ENCODE data around the gene KLHDC1. TPM values are rescaled to one million over a fixed set of nuclear protein-coding genes. Genes with fewer than 3 reads are reported as not detected.

Gene KLHDC1, protein sequence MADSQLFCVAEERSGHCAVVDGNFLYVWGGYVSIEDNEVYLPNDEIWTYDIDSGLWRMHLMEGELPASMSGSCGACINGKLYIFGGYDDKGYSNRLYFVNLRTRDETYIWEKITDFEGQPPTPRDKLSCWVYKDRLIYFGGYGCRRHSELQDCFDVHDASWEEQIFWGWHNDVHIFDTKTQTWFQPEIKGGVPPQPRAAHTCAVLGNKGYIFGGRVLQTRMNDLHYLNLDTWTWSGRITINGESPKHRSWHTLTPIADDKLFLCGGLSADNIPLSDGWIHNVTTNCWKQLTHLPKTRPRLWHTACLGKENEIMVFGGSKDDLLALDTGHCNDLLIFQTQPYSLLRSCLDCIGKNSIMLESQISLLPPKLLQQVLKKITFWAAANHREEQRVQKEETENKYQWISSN
- 19.8 TPM for total RNA-seq

DNA sequence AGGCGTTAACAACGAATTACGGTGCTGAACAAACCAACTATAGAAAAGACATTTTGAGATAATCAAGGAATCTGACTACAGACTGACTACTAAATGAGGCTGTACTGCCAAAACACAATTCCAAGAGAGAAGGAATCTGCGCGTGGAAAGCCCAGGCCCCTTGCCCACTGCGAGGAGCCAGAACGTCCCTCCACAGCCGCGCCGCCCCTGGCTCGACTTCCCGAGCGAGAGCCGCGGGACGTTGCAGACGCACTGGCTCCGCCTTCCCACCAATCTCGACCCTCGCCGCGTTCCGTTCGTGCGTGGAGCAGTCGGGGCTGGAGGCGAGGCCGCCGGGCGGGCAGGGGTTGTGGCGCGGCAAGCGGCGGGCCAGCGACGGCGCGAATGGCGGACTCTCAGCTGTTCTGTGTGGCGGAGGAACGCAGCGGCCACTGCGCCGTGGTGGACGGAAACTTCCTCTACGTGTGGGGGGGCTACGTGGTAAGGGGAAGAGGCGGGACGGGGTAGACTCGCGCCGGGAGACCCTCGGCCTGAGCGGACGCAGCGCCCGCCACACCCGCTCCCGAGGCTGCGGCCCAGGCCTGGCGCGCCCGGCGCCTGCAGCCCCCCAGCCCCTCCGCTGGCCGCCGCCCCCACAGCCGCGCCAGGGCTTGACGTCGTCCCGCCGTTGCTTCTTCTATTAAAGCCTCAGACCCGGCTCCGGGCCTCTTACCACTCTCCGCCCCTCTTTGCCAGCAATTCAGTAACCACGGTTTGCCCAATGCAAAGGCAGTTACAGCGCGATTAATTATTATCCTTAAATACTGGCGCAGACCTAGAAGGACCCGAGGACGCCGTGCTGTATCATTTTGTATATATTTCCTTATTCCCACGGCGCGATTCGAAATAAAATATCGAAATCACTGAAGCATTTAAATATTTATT is at the start of gene KLHDC1:
KLHDC1 (plus strand) TSS at position 310 of the 924 bp plus-strand sequence; CDS start at position 385, 75 bp downstream.

DNA sequence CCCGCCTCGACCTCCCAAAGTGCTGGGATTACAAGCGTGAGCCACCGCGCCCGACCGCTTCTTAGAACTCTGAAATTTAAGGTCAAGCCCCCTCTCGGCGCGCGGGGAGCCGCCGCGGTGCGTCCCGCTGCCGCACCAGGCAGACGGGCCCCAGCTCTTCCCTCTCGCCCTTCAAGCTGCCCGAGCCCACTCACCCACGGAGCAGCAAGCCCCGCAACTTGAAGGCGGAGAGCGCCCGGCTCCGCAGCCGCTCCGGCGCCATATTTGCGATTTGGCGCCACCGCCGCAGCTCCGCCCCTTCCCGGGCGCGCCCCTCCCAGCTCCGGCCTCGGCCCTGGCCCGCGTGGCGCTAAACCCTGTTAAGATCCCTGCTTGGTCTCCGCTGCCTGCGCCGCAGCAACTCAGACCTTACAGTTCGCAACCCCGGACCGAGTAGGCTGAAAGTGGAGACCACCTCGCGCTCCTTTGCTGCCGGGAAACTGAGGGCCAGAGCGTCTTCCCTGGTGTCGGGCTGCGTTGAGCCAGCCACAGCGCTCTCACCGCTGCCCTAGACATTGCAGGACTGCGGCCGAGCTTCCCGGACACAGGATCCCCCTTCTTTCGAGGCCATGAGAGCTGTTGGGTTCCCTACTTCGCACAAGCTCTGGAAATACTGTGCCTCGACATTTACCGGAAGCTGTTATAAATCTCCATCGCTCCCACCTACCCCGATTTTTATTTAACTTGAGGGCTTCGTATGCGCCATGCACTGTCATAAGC is 4.8 kb upstream of the KLHDC1 start, which contains the start of gene POLE2:
POLE2 (minus strand) TSS at position 273 of the 759 bp plus-strand sequence; CDS start at position 262, 11 bp downstream.

DNA sequence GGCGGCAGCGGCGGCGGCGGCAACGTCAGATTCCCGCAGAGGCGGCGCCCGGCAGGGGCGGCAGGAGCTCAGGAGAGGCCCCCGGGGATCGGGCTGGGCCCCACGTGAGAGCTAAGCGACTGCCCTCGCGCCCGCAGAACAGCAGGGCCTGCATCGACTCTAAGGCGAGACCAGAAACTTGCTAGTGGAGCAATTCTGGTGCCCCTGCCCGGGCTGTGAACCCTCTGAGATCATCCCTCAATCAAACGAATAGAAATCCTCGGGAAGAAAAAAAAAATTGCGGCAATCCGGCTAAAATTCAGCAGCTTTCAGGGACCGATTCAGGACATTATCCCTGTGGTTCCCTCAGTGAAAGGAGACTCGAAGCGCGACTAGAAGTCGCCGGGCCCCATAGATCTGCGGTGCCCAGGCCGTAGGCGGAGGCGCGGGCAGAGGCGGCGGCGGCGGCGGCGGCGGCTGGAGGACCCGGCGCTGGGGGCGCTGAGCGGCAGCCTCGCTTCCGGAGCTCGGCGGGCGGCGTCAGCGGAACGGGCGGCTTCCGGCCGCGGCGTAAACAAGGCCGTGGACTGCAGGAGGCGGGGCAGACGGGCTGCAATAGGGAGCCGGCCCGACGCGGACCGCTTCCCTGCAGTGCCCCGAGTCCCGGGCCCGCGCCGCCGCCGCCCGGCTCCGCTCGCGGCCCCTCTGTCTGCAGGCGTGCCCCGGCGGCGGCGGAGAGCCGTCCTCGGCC is 74.8 kb downstream of the KLHDC1 start, which contains the start of gene KLHDC2:
KLHDC2 (plus strand) TSS at position 583 of the 730 bp plus-strand sequence. CDS start 316 bp downstream, outside the sequence.

Small RNA genes lying within 50 kb of the gene (small RNA-seq; reads per million reads assigned to genes)
- not detected for gene RNU6ATAC30P

Other genes with a start within 250 kb of the KLHDC1 start
- gene RPS29, start 106.7 kb upstream of the KLHDC1 start, total RNA-seq, result 1,949 TPM
- 12.7 TPM for gene LRR1, start 94.2 kb upstream of the KLHDC1 start, total RNA-seq
- 92.5 TPM for gene RPL36AL, start 72.5 kb upstream of the KLHDC1 start, total RNA-seq
- 40.4 TPM for gene MGAT2, start 72.3 kb upstream of the KLHDC1 start, total RNA-seq
- gene DNAAF2, start 57.9 kb upstream of the KLHDC1 start, total RNA-seq, result 17.5 TPM
- gene POLE2, start 4.9 kb upstream of the KLHDC1 start, total RNA-seq, result 9.7 TPM
- 99.9 TPM for gene KLHDC2, start 75.0 kb downstream of the KLHDC1 start, total RNA-seq
- 85.8 TPM for gene NEMF, start 159.7 kb downstream of the KLHDC1 start, total RNA-seq
- 69.4 TPM for gene ARF6, start 200.0 kb downstream of the KLHDC1 start, total RNA-seq

Measured in diencephalon (tissue), 1 donor.